NOMO-1 (cell line): Measurements from ENCODE around the gene HMGN3.
"Not testable (repeated sequence)": the region's sequence is repeated elsewhere in the genome, so short reads cannot be mapped to it uniquely, and the experiment has no call there.

Experiments
- DNase-seq, 2 experiments: peaks; one replicate each; lab custom pipeline; 2025; ENCODE audit not compliant: unreplicated experiment in 2 of 2; lab: John Stamatoyannopoulos, UW

HMGN3 gene

GRCh38 chr6:79234150-79235022 is at the start of gene HMGN3:
HMGN3 (minus strand) TSS chr6:79234682.
- peak; percentile 93 to 96 for DNase-seq

GRCh38 chr6:79280756-79281155 is 46.3 kb upstream of the HMGN3 start:
- DNase-seq: no peak

- DNase-seq: no peak
Observed at GRCh38 chr6:79277109-79277508, 42.6 kb upstream of the HMGN3 start.

GRCh38 chr6:79269877-79270276 is 35.4 kb upstream of the HMGN3 start:
- DNase-seq: no peak

GRCh38 chr6:79267128-79267527 is 32.6 kb upstream of the HMGN3 start:
- no peak for DNase-seq

GRCh38 chr6:79266051-79266450 is 31.6 kb upstream of the HMGN3 start:
- DNase-seq: no peak

- DNase-seq: no peak
Observed at GRCh38 chr6:79263359-79263758, 28.9 kb upstream of the HMGN3 start.

GRCh38 chr6:79261666-79262065 is 27.2 kb upstream of the HMGN3 start:
- no peak for DNase-seq

- no peak for DNase-seq
Observed at GRCh38 chr6:79260772-79261171, 26.3 kb upstream of the HMGN3 start.

- no peak for DNase-seq
Observed at GRCh38 chr6:79257381-79258205, 23.1 kb upstream of the HMGN3 start.

GRCh38 chr6:79256770-79257169 is 22.3 kb upstream of the HMGN3 start:
- not testable (repeated sequence) for DNase-seq

- DNase-seq: not testable (repeated sequence)
Observed at GRCh38 chr6:79255086-79255485, 20.6 kb upstream of the HMGN3 start.

GRCh38 chr6:79250559-79250958 is 16.1 kb upstream of the HMGN3 start:
- DNase-seq: no peak

- DNase-seq: peak in 1 of 2 experiments; percentile 9
Observed at GRCh38 chr6:79250107-79250514, 15.6 kb upstream of the HMGN3 start.

- DNase-seq: no peak
Observed at GRCh38 chr6:79249136-79249535, 14.7 kb upstream of the HMGN3 start.

- peak in 1 of 2 experiments; percentile 39 for DNase-seq
Observed at GRCh38 chr6:79246891-79247290, 12.4 kb upstream of the HMGN3 start.

- no peak for DNase-seq
Observed at GRCh38 chr6:79241228-79241627, 6.7 kb upstream of the HMGN3 start.

GRCh38 chr6:79240509-79240908 is 6.0 kb upstream of the HMGN3 start:
- peak in 1 of 2 experiments; percentile 17 for DNase-seq

GRCh38 chr6:79239536-79240168 is 5.2 kb upstream of the HMGN3 start:
- DNase-seq: peak in 1 of 2 experiments; percentile 52

GRCh38 chr6:79238919-79239318 is 4.4 kb upstream of the HMGN3 start:
- DNase-seq: peak in 1 of 2 experiments; percentile 1

GRCh38 chr6:79236711-79237110 is 2.2 kb upstream of the HMGN3 start:
- DNase-seq: no peak
